GM12872 (cell line): Measurements from ENCODE around the gene C17orf67.

Experiments used
- TF ChIP-seq, protein P1 (sequence below): IDR thresholded peaks from 3 replicates; pipeline ENCODE4 v1.5.1; 2011; ENCODE audit warnings: low read depth, mild to moderate bottlenecking, low read length, moderate library complexity; ENCODE audit not compliant: insufficient read depth

The C17orf67 gene

DNA sequence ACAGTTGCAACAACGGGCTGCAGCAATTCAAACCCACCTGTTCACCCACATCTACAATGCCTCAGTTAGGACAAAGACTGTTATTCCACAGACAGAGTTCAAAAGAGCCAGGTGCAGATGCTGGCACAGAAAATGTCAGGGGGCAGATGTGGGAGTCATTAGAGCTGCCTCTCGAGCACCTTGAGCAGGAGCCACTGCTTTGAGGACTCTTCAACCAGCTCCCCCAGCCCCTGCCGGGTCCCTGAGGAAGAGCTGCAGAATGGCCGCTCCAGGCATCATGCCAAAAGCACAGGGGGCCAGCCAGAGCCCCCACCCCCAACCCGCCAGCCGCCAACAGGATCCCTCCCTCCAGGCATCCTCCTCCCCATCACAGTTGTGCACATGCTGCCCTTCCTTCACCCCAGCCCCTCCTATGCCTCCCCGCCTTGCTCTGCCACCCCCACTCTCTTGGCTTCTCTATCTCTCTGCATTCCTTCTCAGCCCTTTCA, 20.8 kb downstream of the C17orf67 start:
- TF ChIP-seq, protein P1, sequence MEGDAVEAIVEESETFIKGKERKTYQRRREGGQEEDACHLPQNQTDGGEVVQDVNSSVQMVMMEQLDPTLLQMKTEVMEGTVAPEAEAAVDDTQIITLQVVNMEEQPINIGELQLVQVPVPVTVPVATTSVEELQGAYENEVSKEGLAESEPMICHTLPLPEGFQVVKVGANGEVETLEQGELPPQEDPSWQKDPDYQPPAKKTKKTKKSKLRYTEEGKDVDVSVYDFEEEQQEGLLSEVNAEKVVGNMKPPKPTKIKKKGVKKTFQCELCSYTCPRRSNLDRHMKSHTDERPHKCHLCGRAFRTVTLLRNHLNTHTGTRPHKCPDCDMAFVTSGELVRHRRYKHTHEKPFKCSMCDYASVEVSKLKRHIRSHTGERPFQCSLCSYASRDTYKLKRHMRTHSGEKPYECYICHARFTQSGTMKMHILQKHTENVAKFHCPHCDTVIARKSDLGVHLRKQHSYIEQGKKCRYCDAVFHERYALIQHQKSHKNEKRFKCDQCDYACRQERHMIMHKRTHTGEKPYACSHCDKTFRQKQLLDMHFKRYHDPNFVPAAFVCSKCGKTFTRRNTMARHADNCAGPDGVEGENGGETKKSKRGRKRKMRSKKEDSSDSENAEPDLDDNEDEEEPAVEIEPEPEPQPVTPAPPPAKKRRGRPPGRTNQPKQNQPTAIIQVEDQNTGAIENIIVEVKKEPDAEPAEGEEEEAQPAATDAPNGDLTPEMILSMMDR: no peak

DNA sequence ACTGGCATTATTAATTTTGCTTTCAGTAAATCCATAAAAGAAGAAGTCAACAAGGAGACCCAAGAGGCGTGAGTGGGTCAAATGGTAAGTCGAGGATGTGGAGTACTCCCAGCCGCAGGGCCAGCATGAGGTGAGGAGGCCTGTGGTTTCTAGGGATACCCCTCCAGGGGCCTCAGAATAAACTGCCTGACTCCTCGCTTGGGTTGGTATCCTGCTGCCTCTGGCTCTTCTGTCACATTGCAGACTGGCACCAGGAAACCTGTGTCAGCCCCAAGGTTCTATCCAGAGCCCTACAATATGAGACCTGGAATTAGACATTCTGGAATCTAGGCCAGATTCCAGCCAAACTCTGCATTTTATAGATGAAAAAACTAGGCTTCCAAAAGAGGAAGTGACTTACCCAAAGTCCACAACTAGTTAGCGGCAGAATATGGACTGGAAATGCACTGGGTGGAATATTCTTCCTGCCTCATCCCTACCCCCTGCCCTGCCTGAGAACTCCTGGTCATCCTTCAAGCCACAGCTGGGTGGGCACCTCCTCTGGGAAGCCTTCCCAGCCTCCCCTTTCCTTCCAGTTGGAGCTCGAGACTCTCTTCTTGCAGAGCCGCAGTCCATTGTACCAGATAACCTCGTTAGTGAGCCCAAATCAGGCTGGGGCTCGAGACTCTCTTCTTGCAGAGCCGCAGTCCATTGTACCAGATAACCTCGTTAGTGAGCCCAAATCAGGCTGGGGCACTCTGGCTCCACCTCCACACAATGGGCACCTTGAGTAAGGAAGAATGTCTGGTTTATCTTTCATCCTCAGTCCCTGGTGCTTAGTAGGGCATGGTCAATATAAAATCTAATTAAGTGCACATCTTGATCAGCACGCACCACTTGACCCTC, 22.6 kb downstream of the C17orf67 start:
- TF ChIP-seq, protein P1: no peak

DNA sequence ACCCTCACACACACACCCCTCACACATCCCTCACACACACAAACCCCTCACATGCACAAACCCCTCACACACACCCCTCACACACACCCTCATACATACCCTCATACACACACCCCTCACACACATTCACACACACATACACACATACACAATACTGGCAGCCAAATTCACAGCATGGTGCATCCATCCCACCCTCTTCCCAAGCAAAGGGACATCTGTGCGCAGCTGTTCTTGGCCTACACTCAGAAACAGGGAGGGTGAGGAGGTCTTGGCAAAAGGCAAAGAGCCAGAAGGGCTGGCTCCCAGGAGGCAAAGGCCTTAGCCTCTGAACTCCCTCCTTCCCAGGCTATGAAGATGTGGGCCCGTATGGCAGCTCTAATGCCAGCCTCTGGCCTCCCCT, 23.4 kb downstream of the C17orf67 start:
- TF ChIP-seq, protein P1: no peak

DNA sequence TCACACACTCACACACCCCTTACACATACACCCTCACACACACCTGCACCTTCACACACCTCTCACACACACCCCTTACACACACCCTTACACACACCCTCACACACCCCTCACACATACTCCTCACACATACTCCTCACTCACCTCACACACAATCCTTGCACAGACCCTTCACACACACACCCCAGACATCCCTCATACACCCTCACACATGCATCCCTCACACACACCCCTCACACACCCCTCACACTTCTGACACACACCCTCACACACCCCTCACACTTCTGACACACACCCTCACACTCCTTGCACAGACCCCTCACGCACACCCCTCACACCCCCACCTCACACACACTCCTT, 23.9 kb downstream of the C17orf67 start:
- TF ChIP-seq, protein P1: no peak

DNA sequence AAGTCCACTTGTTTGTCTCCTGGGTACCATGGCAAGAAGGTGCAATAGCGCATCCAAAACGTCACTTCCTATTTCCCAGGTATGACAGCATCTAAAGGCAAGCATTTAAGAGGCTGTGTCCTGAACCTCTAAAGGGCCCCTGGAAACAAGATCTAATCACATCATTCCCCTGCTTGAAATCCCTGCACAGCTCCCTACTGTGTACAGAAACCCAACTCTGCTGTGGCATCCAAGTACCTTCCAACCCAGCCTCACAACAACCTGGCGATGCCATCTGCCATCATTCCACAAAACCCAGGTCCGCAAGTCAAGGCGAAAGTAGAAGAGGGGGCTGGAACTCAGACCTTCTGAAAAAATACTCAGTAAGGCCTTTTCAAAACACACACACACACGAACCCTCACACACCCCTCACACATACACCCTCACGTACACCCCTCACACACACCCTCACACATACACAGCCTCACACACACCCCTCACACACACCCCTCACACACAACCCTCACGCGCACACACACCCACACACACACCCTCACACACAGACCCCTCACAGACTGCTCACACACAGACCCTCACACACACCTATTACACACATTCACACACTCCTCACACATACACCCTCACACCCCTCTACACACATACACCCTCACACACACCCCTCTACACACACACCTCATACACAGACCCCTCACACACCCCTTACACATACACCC, 24.5 kb downstream of the C17orf67 start:
- TF ChIP-seq, protein P1: no peak

DNA sequence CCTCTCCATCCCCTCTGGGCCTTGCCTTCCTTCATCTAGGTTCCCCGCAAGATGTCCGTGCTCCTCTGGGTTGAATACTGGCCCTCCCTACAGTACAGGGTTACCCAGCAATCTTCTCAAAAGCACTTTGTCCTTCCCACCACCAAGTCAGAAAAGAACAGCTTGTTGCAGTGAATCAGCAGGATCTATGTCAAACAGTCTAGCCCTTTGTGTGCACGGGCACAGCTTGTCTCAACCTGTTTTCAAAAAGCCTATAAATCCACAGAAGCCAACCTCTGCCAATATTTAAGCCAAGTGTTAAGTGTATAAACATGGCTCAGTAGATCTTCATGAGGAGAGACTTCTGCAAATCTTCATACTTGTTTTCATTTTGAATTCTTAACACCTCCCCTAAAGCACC, 25.2 kb downstream of the C17orf67 start:
- TF ChIP-seq, protein P1: no peak

DNA sequence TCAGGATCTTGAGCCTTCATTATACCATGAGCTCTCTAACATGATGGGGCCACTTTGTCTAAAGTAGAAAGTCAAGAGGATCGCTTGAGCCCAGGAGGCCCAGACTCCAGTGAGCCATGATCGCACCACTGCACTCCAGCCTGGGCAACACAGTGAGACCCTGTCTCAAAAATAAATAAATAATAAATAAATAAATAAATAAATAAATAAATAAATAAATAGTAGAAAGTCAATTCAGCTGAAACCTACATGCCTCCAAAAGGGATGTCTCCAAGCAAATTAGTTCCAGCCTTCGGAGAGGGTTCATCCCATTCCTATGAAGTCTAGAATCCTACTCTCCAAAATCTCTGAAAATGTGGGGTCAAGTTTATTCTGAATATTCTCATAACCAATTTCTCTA, 26.0 kb downstream of the C17orf67 start:
- TF ChIP-seq, protein P1: no peak
